ENCODE data around the gene AMPH. TPM values are rescaled to one million over a fixed set of nuclear protein-coding genes. Genes with fewer than 3 reads are reported as not detected.

AMPH gene
- total RNA-seq, 2 experiments from 2014 or later: not detected

GRCh38 chr7:38502848-38503247, 128.3 kb downstream of the AMPH start:
- no peak for DNase-seq
- Mint-ChIP-seq H3K9me3 (no peaks in the 10 kb centered on the region), H3K4me3 (no peak overlapping the region), H3K36me3 (no peaks in the 10 kb centered on the region), H3K4me1 (no peaks in the 10 kb centered on the region), H3K27me3 (peaks cover 8% of the 10 kb centered on the region), H3K27ac (no peak overlapping the region)
- no peak for ATAC-seq (ENCODE audit: low read depth)
- POLR2A ChIA-PET: no interaction called here

DNA sequence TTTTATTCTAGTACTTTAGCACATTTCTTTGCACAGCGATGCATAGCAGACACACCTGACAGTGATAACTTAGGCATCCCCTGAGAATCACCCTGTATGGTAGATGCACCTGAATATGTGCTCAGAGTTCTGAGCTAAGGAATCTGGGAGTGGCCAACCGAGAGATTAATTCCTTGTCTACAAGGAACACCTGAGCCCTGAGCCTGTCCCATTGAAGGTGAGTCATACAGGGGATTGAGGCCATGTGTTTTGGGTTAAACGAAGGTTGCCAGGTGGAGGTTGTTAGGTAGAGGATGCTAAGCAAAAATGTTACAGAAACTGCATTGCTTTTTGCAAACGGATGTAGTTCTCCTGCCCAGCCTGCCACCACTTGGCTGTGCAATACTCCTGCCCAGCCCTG, 128.9 kb downstream of the AMPH start:
- Mint-ChIP-seq H3K9me3 (no peaks in the 10 kb centered on the region), H3K27ac (no peak overlapping the region), H3K36me3 (no peaks in the 10 kb centered on the region), H3K4me3 (no peak overlapping the region), H3K27me3 (peaks cover 9% of the 10 kb centered on the region), H3K4me1 (no peaks in the 10 kb centered on the region)
- POLR2A ChIA-PET: no interaction called here
- DNase-seq (no peak), ATAC-seq (ENCODE audit: low read depth) (no peak)

DNA sequence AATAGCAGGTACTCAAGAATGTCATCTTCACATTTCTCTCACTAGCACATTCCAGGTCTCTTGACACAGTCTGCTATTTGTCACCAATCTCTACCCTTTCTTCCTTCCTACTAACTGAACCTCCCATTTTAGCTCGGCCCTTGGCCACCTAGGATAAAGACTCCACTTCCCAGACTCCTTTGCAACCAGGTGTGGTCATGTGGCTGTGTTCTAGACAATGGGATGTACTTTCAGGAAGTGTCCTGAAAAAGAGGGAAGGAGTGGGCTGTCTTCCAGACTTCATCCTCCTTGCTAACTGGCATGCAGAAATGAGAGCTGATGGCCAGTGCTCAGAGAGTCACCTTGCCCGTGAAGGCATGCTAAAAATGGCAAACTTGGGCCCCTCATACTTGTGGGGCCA, 139.2 kb downstream of the AMPH start:
- Mint-ChIP-seq H3K36me3 (no peaks in the 10 kb centered on the region), H3K4me3 (no peak overlapping the region), H3K27ac (no peak overlapping the region), H3K27me3 (peaks cover 11% of the 10 kb centered on the region), H3K9me3 (no peaks in the 10 kb centered on the region), H3K4me1 (no peaks in the 10 kb centered on the region)
- ATAC-seq (ENCODE audit: low read depth): no peak
- POLR2A ChIA-PET: no interaction called here
- no peak for DNase-seq

GRCh38 chr7:38482521-38482920, 148.7 kb downstream of the AMPH start:
- Mint-ChIP-seq H3K9me3 (peaks cover 4% of the 10 kb centered on the region), H3K27me3 (peaks cover 19% of the 10 kb centered on the region)
- DNase-seq: no peak

DNA sequence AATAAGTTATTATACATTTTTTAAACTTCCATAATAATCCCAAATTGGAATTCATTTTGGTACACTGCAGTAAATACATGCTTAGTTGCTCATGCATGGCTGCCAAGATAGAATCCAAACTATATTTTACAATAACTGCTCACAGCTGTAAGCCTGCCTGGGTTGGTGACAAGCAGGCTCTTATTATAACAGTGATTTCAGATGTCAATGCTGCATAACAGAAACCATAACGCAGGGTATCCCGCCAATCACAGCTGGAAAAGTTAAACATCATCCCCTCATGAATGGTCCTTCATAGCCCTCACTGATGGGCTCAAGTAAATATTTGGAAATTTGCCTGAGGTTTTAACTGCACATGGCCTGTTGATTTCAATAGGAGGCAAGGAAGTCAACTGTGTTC, 149.8 kb downstream of the AMPH start:
- no peak for DNase-seq
- peaks cover 4% of the 10 kb centered on the region for H3K9me3 Mint-ChIP-seq
- peaks cover 16% of the 10 kb centered on the region for H3K27me3 Mint-ChIP-seq
- H3K27ac Mint-ChIP-seq: no peak overlapping the region
- no peak for ATAC-seq (ENCODE audit: low read depth)
- no peaks in the 10 kb centered on the region for H3K4me1 Mint-ChIP-seq
- POLR2A ChIA-PET: no interaction called here
- no peaks in the 10 kb centered on the region for H3K36me3 Mint-ChIP-seq
- H3K4me3 Mint-ChIP-seq: no peak overlapping the region

More at GRCh38 chr7:38482521-38482920, 148.7 kb downstream of the AMPH start:
- Mint-ChIP-seq H3K4me3 (no peak overlapping the region), H3K36me3 (no peaks in the 10 kb centered on the region), H3K27ac (no peak overlapping the region), H3K4me1 (no peaks in the 10 kb centered on the region)
- POLR2A ChIA-PET: no interaction called here
- no peak for ATAC-seq (ENCODE audit: low read depth)

GRCh38 chr7:38478404-38478803, 152.8 kb downstream of the AMPH start:
- ATAC-seq (ENCODE audit: low read depth) (no peak), DNase-seq (no peak)
- H3K4me1 Mint-ChIP-seq: no peaks in the 10 kb centered on the region
- POLR2A ChIA-PET: no interaction called here
- no peak overlapping the region for H3K4me3 Mint-ChIP-seq
- no peaks in the 10 kb centered on the region for H3K36me3 Mint-ChIP-seq
- peaks cover 3% of the 10 kb centered on the region for H3K9me3 Mint-ChIP-seq
- no peak overlapping the region for H3K27ac Mint-ChIP-seq
- peaks cover 8% of the 10 kb centered on the region for H3K27me3 Mint-ChIP-seq

GRCh38 chr7:38477333-38477732, 153.8 kb downstream of the AMPH start:
- ATAC-seq (ENCODE audit: low read depth) (no peak), DNase-seq (no peak)
- no peak overlapping the region for H3K27ac Mint-ChIP-seq
- peaks cover 5% of the 10 kb centered on the region for H3K27me3 Mint-ChIP-seq
- H3K9me3 Mint-ChIP-seq: peaks cover 3% of the 10 kb centered on the region
- H3K4me1 Mint-ChIP-seq: no peaks in the 10 kb centered on the region
- no peaks in the 10 kb centered on the region for H3K36me3 Mint-ChIP-seq
- no peak overlapping the region for H3K4me3 Mint-ChIP-seq
- POLR2A ChIA-PET: no interaction called here

DNA sequence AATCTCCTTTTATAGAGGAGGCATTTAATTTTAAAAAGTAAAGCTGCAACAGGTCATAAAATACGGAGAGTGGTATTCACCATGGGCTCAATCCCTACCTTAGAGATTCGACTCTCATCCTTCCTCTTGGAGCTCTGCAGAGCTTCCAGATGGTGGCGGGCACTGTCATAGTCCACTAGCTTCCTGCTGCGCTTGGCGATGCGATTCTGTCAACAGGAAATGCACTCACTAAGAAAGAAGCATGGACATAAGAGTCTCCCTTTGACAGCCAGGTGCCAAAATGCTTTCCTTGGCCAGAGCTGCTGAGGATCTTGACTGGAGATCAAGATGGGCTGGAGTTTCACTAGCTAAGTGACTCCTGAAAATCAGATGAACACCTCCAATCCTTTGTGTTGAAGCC, 154.4 kb downstream of the AMPH start:
- POLR2A ChIA-PET: no interaction called here
- Mint-ChIP-seq H3K36me3 (no peaks in the 10 kb centered on the region), H3K4me1 (no peaks in the 10 kb centered on the region), H3K4me3 (no peak overlapping the region), H3K9me3 (peaks cover 1% of the 10 kb centered on the region), H3K27me3 (peaks cover 5% of the 10 kb centered on the region), H3K27ac (no peak overlapping the region)
- no peak for DNase-seq
- ATAC-seq (ENCODE audit: low read depth): no peak

DNA sequence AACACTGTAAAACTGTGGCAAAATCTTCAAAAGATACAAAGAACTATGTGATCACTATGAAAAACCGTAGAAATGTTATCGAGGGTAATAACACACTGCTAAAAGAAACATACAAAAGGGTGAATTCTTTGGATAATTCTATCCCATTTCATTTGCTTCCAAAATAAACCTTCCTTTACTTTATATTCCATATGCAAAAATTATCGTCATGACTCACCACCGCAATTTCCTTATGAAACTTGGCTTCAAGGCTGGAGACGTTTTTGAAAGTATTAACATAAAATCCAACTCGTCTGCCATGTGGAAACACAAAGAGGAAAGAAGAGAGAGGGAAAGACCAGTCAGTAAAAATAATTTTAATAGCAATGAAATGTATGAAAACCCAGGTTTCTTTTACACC, 165.2 kb downstream of the AMPH start:
- Mint-ChIP-seq H3K27me3 (no peaks in the 10 kb centered on the region), H3K36me3 (peaks cover 7% of the 10 kb centered on the region), H3K27ac (no peak overlapping the region), H3K9me3 (no peaks in the 10 kb centered on the region), H3K4me3 (no peak overlapping the region), H3K4me1 (peaks cover 8% of the 10 kb centered on the region)
- ATAC-seq (ENCODE audit: low read depth): no peak
- no peak for DNase-seq
- POLR2A ChIA-PET: no interaction called here

DNA sequence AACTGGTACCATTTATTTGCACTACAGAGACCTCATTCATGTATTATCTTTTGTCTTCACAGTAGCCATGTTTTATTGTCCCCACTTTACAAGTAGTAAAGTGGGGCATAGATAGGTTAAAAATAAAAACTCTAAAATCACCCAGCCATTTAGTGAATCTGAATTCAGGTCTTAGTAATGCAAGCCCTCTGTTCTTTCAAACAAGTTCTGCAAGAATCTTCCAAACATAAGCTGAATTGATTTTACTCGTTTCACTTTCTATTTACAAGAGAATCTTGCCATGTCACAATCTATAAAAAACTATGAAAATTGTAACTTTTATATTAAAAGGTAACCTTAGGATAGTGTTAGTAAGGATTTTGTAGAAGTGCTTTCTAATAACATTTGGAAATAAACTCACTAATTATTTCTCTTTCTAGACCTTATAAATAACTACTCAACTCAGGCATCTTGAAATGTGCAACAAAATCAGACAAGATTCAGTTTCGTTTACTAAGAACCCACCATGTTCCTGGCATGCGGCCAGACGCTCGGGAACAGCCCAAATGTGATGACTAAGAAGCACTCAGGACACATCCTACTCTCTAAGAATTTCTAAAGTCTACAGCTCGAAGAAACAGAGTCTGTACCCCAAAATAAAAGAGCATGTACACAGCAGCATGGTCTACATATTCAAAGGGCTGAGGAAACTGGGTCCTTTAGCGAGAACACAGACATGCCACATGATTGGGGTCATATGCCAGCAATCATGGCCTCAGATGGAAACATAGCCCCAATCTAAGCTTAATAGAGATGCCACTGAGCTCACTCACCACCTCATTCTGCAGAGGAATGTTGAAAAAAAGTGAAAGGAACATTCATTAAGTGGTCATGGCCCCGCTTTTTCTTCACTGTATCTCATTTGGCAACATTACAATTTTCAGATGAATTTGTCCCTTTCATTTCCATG, 167.6 kb downstream of the AMPH start:
- peak overlapping the region; percentile 51 for H3K4me3 Mint-ChIP-seq
- no peaks in the 10 kb centered on the region for H3K27me3 Mint-ChIP-seq
- H3K27ac Mint-ChIP-seq: peak overlapping the region; percentile 79
- DNase-seq (peak; percentile 69), ATAC-seq (ENCODE audit: low read depth) (peak; percentile 92)
- H3K9me3 Mint-ChIP-seq: no peaks in the 10 kb centered on the region
- POLR2A ChIA-PET: no interaction called here
- peaks cover 7% of the 10 kb centered on the region for H3K36me3 Mint-ChIP-seq
- peaks cover 8% of the 10 kb centered on the region for H3K4me1 Mint-ChIP-seq

DNA sequence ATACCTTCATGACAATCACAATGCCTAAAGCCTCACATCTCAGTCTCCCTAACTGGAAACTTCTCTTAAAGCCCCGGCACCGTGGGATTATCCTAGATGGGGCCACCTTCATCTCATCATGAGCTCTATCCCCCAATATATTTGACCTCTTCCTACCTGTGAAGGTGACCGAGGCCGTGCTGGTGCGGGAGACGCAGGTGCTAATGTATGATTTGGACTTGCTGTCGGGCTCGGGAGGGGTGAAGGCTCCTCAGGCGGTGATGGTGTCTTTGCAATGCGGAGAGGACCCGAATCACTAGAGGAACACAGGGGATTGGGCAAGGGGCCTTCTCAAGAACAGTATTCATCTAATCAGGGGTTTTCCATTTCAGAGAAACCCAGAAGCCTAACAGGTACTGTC, 168.4 kb downstream of the AMPH start:
- H3K4me3 Mint-ChIP-seq: no peak overlapping the region
- no peaks in the 10 kb centered on the region for H3K9me3 Mint-ChIP-seq
- H3K27ac Mint-ChIP-seq: peak overlapping the region; percentile 30
- no peaks in the 10 kb centered on the region for H3K27me3 Mint-ChIP-seq
- peaks cover 7% of the 10 kb centered on the region for H3K36me3 Mint-ChIP-seq
- POLR2A ChIA-PET: no interaction called here
- peaks cover 8% of the 10 kb centered on the region for H3K4me1 Mint-ChIP-seq
- ATAC-seq (ENCODE audit: low read depth) (no peak), DNase-seq (no peak)

GRCh38 chr7:38461887-38462286, 169.3 kb downstream of the AMPH start:
- Mint-ChIP-seq H3K4me3 (no peak overlapping the region), H3K9me3 (peaks cover 2% of the 10 kb centered on the region), H3K4me1 (peaks cover 8% of the 10 kb centered on the region), H3K27me3 (peaks cover 1% of the 10 kb centered on the region), H3K27ac (no peak overlapping the region), H3K36me3 (peaks cover 7% of the 10 kb centered on the region)
- ATAC-seq (ENCODE audit: low read depth) (no peak), DNase-seq (no peak)
- POLR2A ChIA-PET: no interaction called here

DNA sequence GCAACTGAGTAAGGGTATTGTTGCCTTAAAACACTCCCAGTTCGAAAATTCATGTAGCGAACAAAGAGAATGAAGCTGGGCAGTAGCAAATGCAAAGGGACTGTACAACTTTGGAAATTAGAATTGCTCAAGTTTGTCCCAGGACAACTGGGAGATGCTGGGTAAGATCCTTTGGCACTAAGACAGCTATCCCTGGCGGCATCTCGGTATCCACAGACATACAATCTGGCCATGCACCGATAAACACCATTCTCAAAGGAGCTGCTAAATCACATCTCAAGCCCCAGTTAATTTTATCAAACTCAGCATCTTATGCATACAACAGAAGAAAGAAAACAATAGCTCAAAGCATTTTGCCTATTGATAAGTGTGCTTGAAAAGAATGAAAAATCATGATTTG, 177.3 kb downstream of the AMPH start:
- POLR2A ChIA-PET: no interaction called here

GRCh38 chr7:38453168-38453567, 178.0 kb downstream of the AMPH start:
- no peaks in the 10 kb centered on the region for H3K4me1 Mint-ChIP-seq
- POLR2A ChIA-PET: no interaction called here
- H3K4me3 Mint-ChIP-seq: no peak overlapping the region
- peaks cover 5% of the 10 kb centered on the region for H3K27me3 Mint-ChIP-seq
- no peak for DNase-seq
- H3K36me3 Mint-ChIP-seq: no peaks in the 10 kb centered on the region
- no peak overlapping the region for H3K27ac Mint-ChIP-seq
- ATAC-seq (ENCODE audit: low read depth): no peak
- H3K9me3 Mint-ChIP-seq: peaks cover 3% of the 10 kb centered on the region

More for the DNA sequence above, 177.3 kb downstream of the AMPH start:
- DNase-seq: no peak
- Mint-ChIP-seq H3K27me3 (peaks cover 5% of the 10 kb centered on the region), H3K9me3 (peaks cover 3% of the 10 kb centered on the region), H3K4me3 (no peak overlapping the region), H3K36me3 (no peaks in the 10 kb centered on the region), H3K4me1 (no peaks in the 10 kb centered on the region), H3K27ac (no peak overlapping the region)
- ATAC-seq (ENCODE audit: low read depth): no peak

Measured in activated naive CD8-positive, alpha-beta T cell treated with anti-CD3 and anti-CD28 coated beads, Interleukin-2, amount 10 ng/mL, durations not matched to agents 7 days and 5 days (primary cell).